NCI-H187 (cell line): ENCODE results near the gene DPAGT1.
"Not testable (repeated sequence)": the region's sequence is repeated elsewhere in the genome, so short reads cannot be mapped to it uniquely, and the experiment has no call there.

Experiments
- DNase-seq, 2 experiments: peaks; one replicate each; lab custom pipeline; 2025; lab: John Stamatoyannopoulos, UW

The DPAGT1 gene

DNA sequence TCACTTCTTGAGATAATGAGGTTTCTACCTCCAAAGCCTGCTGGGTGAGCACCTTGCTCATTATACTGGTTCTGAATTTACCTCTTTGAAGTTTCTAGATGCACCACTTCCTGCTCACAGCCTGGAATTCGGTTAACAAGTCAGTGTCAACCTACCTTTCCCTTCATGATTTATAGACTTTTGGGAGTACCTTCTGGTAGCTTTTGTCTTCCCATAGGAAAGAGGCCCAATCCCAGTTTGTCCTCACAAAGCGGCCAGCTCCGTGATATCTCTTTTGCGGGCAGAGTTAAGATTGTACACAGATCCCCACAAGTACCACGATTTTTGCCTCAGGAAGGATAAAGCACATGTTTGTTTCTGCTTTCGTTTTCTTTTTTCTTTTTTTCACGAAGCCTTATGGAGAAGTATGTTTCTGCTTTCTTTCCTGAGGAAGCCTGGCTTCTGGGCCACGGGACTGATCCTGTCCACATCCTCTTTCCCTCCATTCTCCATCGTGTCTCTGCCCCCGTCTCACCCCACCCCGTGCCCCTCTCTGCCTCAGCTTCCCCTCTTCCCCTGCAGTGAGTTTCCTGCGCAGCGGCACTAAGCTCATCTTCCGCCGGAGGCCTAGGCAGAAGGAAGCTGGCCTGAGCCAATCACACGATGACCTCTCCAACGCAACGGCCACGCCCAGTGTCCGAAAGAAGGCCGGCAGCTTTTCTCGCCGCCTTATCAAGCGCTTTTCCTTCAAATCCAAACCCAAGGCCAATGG lies 14.0 kb upstream of the DPAGT1 start:
- no peak for DNase-seq

- no peak for DNase-seq
Measured at GRCh38 chr11:119114351-119114750, 12.7 kb upstream of the DPAGT1 start.

DNA sequence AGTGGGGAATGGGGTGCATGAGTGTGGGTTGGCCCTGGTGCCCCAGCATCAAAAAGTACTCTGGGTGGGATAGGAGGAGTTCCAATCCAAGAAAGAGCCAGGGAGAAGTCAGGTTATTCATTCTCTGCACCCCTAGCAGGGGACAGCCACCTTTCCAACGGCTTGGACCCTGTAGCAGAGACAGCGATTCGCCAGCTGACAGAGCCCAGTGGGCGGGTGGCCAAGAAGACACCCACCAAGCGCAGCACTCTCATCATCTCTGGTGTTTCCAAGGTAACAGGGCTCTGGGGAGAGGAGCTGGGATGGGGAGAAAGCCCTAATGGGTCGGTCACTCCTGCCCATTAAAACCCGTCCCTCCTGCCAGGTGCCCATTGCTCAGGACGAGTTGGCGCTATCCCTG lies 12.1 kb upstream of the DPAGT1 start:
- DNase-seq: no peak

- DNase-seq: no peak
Measured at GRCh38 chr11:119112314-119113020, 10.8 kb upstream of the DPAGT1 start.

DNA sequence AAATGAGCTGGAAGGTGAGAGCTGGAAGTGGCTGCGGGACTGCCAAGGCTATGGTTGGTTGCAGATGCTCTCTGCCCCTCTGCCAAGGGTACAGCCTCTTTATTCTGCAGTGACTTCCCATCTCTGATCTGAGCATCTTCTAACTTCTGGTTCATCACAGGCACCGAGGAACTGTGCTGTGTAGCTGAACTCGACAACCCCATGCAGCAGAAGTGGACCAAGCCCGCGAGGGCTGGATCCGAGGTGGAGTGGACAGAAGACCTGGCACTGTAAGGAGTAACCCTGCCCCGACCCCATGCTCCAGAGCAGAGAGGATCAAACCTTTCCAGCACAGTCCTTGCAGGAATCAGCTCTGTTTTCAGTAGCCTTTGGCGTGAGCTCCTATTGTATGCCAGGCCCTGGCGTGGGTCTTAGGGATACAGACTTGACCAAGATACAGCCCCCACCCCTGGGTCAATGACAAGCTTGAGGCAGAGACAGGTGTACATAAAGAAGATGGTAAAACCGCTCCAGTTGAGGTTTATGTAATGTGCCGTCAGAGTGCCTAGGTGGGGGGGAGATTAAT lies 9.8 kb upstream of the DPAGT1 start:
- no peak for DNase-seq

- no peak for DNase-seq
Measured at GRCh38 chr11:119110439-119110838, 8.8 kb upstream of the DPAGT1 start.

- no peak for DNase-seq
Measured at GRCh38 chr11:119109843-119110242, 8.2 kb upstream of the DPAGT1 start.

GRCh38 chr11:119108857-119109221 lies 7.2 kb upstream of the DPAGT1 start:
- DNase-seq: no peak

DNA sequence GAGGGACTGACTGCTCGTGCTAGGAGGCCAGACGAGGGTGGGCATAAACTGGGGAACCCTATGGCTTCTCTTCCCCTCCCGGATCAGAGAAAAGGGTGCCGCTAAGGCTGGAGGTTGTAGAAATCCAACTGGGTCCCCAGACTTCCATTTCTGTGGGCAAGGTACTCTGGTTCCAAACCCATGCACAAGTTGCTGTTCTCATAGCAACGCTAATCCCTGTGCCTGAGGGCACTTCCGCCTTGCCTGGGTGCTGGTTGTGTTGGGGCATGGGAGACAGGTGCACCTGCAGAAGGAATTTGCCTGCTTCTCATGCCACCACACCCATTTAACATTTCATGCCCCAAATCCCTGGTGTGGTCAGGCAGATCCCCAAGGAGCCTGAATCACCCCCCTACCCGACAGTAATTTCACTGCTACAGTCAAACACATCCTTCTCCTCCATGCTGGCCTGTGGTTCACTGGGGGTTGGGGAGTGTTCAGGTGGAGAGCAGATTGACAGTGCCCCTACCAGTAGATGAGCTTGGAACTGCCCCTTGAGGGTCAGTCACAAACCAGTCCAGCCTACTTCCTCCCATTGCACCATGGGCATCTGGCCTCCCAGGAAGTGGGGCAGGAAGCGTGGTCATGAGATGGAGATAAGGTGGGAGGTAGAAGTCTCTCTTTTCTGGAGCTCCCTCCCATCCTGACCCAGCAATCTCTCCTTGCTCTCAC lies 6.6 kb upstream of the DPAGT1 start:
- no peak for DNase-seq

- no peak for DNase-seq
Measured at GRCh38 chr11:119107538-119108145, 6.0 kb upstream of the DPAGT1 start.

DNA sequence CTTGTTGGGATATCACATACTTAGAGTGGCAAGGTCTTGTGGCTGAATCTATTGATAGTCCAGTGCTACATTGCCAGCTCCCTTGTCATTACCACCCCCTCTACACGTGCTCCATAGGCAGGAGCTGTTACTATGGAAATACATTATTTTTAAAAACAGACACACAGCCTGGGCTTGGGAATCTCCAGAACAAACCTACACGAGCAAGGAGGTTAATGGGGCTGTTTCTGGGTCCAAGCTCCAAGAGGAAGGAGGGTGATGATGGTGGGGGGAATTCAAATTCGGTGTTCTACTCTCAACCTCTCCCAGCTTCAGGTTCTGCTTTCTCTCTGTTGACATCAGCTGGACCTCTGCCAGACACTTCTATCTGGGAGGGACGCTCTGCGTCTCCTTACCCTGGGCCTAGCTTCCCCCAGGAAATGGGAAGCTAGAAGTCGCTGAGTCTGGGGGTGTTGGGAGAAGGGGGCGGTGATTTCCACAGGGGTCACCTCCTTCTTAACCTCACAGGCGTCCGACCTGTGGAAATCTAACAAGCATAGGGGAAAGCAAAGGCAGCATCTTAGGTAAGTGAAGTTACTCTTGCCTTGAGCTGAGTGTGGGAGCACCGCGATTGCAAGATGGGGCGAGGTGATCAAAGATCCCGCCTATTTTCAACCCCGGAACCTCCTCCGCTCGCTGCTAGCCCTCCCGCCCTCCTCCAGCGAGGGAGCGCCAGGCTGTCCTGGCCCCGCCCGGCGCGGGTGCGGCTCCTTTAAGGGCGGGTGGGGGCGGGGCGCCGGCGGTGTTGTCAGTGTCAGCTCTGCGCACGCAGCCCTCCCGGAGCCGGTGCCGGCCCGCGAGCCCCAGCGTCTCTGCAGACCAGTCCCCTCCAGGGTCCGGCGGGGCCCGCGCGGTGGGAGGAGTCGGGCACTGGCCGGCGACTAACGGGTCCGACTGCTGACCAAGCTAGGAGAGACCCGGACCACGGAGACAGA lies 5.2 kb upstream of the DPAGT1 start, which contains the start of gene C2CD2L:
Gene C2CD2L, plus strand, starts transcription at position 781 of the 974 bp plus-strand sequence. CDS start 398 bp downstream, outside the sequence.
- DNase-seq: peak; percentile 84 to 91

- DNase-seq: peak in 1 of 2 experiments; percentile 51
Measured at GRCh38 chr11:119103793-119104192, 2.1 kb upstream of the DPAGT1 start.

GRCh38 chr11:119103161-119103664 lies 1.6 kb upstream of the DPAGT1 start:
- DNase-seq: not testable (repeated sequence)

DNA sequence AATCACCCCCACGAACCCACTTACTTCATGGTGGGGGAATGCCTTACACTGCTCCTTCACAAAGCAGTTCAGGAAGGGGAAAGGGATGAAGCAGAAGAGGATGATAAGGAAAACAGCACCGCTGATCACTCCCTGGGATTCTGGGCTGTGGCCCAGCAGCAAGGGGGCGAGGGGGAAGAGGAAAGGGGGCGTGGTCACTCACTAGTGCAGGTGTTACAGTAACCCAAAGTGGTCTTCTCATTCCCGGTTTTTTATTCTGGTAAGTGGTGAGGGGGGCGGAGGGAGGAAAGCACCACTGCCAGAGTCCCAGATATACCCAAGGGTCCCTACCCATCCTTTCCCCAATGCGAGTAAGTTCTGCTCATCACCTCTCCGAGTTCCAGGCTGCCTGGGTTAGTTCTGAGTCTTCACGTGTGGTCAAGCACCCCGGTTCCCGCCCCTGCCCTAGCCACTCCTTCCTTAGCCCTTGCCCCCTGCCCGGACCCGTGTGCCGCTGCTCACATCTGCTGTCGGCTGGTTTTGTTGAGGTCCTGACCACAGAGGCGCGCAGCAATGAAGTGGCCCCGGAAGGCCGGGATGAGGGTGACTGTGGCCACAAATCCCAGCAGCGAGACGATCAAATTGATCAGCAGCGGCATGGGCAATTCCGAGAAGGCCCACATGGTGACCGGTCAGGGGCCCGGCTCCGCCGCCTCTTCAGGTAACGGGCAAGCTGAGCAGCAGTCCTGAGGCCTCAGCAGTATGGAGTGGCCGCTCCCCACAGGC lies 477 bp downstream of the DPAGT1 start:
- DNase-seq: no peak

GRCh38 chr11:119100246-119100970 lies 1.2 kb downstream of the DPAGT1 start:
- no peak for DNase-seq

DNA sequence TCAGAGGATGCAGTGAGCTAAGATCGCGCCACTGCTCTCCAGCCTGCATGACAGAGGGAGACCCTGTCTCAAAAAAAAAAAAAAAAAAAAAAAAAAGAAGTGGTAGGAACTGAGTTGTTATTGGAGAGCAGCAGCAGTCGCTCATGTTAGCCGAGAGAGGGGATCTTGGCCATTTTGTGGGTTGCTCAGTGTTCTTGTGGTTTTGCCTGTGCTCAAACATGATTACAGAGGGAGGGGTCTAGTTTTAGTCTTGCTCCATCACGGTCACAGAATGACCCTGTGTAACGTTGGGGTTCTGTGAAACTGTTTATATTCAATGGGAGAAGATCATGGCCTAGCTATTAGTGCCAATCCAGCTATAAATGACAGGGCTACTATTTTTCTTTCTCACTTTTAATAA lies 1.9 kb downstream of the DPAGT1 start:
- no peak for DNase-seq

GRCh38 chr11:119095066-119095880 lies 6.4 kb downstream of the DPAGT1 start:
- peak; percentile 93 to 98 for DNase-seq

- peak in 1 of 2 experiments; percentile 28 for DNase-seq
Measured at GRCh38 chr11:119094816-119095065, 6.9 kb downstream of the DPAGT1 start.
